ENCODE data around the gene RNF112.

Gene RNF112, protein sequence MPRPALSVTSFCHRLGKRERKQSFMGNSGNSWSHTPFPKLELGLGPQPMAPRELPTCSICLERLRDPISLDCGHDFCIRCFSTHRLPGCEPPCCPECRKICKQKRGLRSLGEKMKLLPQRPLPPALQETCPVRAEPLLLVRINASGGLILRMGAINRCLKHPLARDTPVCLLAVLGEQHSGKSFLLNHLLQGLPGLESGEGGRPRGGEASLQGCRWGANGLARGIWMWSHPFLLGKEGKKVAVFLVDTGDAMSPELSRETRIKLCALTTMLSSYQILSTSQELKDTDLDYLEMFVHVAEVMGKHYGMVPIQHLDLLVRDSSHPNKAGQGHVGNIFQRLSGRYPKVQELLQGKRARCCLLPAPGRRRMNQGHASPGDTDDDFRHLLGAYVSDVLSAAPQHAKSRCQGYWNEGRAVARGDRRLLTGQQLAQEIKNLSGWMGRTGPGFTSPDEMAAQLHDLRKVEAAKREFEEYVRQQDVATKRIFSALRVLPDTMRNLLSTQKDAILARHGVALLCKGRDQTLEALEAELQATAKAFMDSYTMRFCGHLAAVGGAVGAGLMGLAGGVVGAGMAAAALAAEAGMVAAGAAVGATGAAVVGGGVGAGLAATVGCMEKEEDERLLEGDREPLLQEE

DNA sequence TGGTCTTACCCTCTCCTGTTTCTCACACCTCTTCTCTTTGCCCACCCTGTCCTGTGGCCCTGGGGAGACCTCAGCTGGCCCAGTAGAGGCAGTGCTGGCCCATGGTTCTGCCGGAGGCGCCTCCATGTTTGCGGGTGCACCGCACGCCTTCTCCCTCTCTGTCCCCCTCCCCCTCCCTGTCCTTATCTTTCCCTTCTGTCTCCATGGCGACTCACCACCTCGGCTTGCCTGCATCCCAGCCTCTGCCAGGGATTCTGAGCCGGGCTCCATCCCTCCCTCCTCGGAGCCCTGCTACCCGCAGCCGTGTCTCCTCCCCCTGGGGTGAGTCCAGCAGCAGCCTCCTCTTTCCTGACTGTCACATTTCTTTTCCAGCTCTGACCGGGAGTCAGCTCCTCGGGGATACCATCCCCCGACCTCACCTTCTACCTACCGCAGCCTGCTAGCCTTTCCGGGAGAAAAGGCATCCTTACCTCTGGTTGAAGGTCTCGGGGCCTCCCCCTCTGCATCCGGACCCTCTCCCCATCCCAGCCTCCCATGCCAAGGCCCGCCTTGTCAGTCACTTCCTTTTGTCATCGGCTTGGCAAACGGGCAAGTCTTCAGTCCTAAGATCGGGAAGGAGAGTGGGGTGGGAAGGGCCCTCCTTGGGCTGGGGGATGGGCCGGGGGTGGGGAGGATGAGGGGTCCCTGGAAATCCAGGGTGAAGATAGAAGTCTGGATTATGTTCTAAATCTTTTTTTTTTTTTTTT is at the start of gene RNF112:
RNF112 (plus strand) TSS at position 358 of the 746 bp plus-strand sequence; CDS start at position 535, 177 bp downstream.
- no peak for DNase-seq

DNA sequence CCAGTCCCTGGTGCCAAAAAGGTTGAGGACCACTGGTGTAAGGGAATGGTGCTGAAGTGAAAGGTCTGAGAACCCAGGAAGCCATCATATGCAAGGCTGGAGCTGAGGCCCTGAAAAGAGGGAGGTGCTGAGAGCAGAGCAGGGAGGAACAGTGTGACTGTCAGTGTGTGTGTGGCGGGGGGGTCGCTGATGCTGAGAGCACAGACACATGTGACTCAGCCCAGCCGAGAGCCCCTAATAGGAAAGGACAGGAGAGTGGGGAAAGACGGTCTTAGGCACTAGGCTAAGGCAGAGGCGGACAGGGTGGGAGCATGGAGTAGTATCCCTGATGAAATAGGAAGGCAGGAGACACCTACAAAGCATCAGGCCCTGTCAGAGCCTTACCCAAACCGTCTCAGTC is 49.7 kb upstream of the RNF112 start:
- no peak for DNase-seq

DNA sequence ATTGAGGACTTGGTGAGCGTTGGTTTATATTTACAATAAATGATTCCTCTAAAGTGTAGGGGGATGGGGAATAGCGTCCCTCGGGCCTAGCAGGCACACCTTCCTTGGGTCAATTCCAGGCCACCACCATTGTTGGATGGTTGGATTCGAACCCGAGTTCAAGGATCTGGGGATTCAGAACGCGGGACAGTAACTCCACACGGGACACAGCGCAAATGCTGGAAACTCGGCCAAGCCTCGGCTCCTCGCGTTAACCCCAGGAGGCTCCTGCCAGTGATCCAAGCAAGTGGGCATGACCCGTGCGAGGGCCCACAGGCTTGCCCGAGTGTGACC is 49.1 kb upstream of the RNF112 start:
- DNase-seq, result no peak

DNA sequence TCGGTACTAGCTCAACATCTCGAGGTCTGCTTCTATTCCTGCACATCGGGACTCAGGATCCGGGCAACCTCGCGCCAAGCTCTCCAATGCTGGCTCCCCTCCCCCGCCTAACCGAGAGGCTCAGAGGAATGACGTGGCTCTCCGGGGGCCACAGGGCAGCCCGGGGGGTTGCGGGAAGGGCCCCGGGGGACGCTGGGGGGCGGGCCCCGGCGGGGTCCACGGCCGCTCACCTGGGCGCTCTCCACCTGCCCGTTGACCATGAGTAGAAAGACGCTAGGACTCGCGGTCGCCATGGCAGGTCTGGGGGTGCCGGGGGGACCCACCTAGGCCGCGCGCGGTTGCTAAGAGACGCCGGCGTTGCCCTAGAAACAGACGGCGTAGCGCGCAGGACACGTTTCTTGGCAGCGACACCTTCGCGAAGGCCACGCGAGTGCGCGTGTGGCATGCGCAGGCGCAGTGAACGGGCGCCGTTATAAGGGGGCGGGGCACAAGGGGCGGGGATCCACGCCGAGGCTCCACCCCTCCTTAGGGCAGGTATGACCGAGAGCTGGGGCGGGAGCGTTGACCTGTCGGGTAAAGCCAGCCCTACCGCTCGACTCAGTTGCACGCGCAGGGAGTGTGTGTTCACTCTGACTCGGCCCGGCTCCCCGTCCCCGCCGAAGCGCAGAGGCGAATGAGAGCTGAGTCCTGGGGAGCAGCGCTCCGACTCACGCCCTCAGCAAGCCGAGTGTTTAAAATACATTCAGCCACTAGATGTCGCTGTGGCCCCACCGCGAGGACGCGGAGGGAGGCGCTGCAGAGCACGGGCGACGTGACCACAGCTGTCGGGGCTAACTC is 48.5 kb upstream of the RNF112 start, which contains the start of gene B9D1:
B9D1 (minus strand) TSS at position 447 of the 837 bp plus-strand sequence; CDS start at position 293, 154 bp downstream.
- DNase-seq, result peak; percentile 89

DNA sequence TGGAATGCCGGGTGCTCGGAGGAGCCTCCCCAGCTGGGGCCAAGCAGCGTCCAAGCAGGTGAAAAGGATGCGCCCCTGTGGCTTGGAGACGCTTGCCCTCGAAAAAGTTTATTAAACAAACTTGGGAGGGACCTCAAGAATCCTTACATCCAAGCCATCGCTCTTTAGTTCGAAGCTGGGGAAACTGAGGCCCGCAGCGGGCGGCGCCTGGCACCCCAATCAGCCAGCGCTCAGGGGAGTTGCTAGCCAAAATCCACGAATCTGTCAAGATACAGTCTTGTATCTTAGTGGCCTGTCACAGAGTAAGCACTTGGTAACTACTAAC is 48.0 kb upstream of the RNF112 start:
- no peak for DNase-seq

DNA sequence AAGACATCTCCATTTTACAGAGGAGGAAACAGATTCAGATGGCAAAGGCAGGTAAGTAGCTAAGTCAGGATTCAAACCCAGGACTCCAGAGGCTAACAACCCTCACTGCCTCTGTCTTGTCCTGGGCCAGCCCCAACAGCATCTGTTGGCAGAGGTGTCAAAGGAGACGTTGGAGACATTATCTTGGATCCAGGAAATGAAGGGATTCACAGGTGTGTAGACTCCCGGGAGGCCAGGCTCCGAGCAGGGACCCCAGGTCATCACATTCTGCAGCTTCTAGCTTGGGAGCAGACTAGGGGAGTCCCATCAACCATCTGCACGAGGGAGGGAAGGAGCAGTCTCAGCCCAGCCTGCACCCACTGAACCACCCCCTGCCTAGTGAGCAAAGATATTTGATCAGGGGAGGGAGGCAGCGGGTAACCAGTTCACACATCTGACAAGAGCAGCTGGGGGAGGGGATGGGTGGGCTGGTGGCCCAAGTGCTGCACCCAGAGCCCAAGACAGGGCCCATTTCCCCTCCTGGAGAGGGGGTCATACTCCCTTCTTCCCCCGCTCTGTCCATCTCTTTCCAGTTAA is 47.5 kb upstream of the RNF112 start:
- no peak for DNase-seq

DNA sequence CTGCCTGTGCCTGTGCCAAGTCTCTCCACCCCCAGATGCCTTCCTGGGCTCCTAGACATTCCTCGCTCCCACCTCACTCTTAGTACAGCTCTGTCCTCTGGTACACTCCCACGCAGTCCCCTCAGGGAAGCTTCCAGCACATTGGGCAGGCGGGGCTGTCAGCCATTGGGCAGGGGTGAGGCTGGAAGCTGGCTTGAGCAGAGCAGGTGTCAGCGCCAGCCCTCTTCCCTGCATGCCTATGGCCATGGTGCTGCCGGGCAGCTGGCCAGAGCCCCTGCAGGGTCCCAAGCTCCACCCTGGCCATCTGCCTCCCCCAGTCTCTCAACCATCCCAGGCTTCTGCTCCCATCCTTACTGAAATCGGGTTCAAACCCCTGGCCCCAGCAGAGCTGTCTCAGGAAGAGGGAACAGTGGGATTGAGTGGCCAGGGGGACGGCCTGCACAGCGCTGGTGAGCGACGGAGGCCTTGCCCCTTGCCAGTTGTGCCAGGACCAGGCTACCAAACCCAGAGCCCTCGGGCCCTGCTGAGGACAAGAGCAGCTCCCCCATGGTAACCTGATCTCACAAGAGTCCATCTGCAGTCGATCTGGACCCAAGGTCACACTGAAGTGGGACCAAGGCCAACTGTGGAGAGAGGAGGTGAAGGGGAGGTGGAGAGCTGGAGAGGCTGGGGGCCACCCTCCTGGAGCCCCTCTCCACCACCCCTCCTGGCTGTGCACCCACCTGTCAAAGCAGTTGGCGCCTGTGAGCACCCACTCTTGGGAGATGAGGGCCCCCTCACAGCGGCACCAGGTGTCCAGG is 46.1 kb upstream of the RNF112 start:
- no peak for DNase-seq

DNA sequence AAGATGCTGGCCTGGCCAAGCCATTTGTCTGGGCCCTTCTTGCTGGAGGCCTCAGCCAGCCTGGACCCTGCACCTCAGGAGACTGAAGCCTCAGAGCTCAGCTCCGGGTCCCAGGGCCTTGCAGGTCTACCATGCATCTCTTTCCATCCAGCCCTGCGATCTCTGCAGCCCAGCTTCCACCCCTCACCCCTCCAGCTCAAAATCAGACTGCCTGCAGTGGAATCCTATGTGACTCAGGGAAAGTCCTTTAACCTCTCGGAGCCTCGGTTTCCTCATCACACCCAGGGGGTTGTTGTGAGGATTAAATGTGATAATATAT is 45.6 kb upstream of the RNF112 start:
- no peak for DNase-seq

DNA sequence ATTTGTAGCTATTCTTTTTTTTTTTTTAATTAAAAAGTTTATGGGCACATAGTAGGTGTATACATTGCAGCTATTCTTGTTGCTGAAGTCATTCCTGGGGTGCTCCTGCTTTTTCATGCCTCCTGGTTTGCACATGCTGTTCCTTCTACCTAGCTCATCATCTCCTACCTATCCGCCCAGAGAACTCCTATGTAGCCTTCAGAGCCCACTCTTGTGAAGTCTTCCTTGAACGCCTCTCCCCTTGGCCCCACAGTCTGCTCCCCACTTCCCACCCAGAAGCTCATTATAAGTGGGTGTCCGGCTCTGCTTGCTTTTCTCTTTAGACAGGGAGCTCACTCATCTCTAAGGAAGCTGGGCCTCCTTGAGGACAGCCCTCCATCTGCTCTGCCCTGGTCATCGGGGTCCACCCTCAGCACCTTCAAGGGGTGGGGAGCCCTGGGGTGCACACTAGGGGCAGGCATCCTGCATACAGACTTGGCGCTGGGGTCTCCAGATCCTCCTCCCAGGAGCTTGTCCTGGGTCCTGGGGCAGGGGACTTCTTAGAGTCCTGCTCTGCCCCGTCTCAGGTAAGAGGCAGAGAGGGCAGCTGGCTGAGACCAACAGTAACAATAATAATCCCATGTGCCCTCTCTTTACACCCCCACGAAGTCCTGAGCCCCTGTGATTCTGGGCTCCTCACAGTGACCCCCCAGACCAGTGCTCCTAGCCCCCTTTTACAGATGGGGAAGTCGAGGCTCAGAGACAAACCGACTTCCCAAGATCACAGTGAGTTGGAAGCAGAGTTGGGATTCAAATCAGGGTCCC is 45.0 kb upstream of the RNF112 start:
- DNase-seq, result no peak

DNA sequence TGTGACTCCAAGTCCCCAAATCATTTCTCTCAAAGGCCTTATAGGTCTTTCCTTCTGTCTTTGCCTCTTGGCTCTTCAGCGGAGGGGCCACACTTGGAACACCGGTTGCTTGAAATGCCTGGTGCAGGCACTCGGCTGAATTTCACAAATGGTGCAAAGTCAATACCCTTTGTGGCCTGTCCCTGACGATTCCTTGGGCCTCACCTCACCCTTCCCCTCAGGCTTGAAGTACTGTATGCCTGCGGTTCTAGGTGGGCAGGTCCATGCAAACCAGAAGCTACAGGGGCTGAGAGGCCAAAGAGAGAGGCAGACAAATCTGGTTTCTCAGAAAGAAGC is 44.4 kb upstream of the RNF112 start:
- DNase-seq, result no peak

DNA sequence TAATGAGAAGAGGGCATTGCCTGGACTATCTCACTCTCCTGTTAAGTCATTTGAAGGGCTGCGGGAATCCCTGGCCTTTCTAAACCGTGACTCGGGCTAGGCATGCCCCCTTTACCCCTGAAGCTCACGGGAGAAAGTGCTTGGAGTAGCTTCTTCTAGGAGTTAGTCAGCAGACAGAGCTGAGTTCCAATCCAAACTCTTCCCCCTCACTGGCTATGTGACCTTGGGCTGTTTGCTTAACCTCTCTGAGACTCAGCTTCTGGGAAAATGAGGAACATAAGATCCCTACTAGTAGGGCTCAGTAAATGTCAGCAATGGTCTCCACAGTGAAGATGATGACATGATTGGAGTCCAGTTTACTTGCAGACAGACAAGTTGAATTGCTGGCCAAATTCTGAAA is 42.8 kb upstream of the RNF112 start:
- DNase-seq, result no peak

DNA sequence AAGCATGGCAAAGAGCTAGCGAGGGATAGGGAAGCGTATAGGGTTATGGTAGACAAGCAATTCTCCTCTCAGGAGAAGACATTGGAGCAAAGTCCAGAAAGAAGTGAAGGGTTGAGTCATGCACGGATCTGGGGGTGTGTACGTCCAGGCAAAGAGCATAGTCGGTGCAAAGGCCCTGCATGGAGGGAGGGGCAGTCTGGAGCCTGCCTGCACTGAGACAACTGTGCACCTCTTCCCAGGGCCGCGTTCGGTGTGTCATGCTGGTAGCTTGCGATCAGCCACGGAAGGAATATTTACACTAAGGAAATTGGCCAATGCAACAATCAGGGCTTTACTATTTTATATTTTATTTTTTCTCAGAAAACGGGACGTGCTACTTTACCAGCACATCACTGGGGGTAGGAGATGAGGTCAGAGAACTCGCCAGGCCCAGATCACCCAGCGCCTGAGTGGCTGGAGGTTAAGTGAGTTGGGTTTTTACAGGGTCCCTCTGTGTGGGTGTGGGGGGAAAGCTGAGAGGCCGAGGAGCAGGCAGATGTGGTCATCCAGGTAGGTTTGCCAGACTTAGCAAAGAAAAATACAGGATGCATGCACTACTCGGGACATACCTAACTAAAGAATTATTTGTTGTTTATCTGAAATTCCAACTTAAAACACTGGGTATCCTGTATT is 41.8 kb upstream of the RNF112 start:
- DNase-seq, result no peak

DNA sequence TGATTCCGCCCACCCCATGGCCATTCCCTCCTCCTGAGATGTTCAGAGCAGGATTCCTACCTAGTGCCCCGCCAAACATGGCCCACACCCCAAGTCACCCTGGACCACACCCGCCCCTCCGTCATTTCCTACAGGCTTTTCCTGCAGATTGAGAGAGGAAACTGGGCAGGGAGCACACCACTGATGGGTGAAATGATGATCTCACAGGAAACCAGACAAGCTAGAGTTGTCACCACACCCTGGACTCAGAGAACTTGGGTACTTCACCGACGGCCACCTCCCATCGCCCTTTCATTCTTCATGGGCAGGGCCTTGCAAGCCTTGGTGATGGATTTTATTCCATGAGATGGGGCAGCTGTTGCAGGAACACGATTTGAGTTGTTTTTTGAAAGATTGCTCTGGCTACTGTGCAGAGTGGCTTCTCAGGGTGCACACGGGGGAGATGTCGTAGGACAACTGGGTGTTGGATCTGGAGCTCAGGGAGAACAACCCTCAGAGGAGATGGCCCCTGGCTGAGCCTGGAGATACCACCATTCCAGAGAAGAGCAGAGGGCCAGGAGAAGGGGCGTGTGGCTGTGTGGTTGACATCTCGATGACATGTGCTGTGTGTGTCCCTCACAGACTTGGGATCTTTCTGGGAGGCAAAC is 41.1 kb upstream of the RNF112 start:
- no peak for DNase-seq

DNA sequence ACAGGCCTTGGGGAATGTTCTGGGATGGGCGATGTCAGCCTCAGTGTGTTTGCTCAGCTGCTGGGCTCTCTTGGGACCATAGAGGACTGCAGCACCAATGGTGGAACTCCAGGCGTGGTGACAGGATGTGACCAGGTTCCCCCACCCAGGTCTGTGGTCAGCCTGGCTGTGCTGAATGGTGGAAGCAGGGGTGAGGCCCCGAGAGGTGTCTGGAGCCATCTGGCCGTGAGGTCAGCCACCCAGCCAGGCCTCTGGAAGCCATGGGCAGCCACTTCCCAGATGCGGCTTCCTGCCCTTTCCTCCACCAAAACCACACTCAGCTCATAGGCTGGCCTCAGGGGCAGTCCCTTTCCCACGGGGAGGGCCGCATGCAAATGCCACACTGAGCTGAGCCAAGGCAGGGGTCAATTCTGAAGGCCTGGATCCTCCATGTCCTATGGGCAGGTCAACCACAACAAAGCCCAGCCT is 40.5 kb upstream of the RNF112 start:
- DNase-seq, result no peak

DNA sequence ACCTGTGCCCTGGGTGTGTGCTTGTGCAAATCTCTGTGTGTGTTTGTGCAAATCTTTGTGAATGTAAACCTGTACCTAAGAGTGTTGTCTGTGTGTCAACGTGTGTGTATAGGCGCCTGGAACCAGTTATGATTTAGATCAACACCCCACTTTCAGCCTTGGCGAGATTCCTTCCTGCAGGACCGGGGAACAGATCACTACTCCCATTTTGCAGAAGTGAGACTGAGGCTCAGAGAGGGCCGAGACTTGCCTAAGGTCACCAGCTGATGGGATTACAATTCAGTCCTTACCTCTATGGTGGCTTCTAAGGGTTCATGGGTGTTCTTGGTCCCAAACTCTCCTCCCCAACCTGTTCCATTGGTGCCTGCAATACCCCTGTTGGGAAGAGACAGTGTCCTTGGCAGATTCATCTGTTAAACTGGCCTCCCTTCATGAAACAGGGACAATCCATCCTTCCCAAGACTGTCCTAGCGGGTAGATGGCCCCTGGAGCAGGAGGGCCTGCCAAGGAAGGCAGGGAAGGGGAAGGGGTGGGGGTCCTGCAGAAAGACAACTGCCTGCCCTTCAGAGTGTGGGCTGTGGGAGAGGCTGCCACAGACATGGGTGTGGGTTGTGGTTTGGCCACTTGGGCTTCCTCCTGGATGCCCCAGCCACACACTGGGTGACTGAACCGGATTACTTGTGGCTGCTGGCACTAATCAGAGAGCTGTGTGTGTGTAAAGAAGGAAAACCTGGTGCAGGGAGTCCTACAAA is 39.6 kb upstream of the RNF112 start:
- DNase-seq, result no peak

DNA sequence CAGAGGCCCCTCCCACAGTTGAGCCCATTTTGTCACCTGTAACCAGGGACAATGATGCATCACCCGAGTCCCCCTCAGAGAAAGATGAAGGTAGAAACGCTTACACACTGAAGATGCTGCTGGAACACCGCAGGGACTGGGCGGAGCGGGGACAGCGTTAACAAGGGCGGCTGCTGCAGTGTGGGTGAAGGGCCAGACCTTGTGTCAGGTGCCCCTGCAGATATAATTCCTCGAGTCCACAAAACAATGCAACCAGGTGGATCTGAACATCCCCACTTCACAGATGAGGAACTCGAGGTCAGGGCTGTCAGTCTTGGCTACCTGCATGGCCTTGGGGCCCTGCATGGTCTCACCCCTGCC is 39.0 kb upstream of the RNF112 start:
- DNase-seq, result no peak

DNA sequence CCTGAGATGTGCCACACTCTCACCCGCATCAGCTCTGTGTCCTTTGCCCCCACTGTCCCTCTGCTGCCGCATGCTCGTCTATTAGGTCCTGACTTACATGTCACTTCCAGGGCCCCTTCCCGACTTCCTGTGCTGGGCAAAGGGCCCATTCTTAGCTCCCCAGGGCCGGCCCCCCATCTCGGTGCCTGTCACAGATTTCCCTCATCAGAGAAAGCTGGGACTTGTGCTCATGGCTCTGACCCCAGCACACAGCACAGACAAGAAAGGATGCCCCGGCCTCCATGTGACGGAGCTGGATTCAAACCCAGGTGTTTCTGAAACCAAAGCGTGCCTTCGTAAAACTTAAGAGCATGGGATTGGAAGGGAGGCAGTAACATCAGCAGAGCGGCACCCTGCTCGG is 38.6 kb upstream of the RNF112 start:
- DNase-seq, result no peak

DNA sequence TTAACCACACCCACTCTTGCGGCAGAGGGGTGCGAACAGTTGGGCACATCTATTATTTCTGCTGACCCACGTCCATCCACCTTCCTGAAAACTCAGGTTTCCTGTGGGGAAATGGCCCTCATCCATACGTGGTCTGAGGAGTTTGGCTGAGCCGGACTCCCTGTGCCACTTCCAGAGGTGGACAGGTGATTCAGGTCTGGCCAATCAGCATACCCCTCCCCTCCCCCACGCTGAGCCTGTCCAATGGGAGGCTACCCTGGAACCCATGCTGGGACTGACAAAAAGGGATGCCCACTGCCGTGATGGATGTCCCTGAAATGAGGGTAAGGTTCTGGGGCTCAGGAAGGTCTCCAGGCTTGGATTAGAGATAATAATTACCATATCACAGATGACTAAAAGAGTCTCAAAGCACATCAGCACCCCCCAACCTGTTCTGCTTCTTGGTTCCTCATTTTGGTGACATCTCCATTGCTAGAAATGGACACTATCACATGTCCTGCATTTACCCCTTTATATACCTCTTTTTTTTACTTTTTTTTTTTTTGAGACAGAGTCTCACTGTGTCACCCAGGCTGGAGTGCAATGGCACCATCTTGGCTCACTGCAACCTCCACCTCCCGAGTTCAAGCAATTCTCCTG is 38.0 kb upstream of the RNF112 start:
- DNase-seq, result no peak

DNA sequence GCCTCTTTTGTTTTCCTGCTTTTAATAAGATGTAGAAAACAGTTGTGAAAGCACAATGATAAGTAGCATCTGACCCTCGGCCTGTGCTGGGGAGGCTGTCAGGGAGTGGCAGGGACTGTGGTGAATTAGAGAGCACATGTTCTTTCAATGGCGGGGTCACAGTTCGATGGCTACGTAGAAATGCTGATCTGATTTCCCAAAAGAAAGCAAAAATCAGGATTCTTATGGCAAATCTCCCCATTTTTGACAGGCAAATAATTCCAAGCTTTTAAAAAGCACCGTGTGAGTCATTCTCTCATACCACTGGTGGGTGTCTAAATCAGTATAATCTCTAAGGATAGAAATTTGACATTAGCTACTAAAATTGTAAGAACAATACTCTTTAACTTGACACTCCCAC is 36.9 kb upstream of the RNF112 start:
- DNase-seq, result no peak

Measured in stimulated activated CD4-positive, alpha-beta T cell treated with anti-CD3 and anti-CD28 coated beads, Interleukin-15, amount 100 ng/mL, for 24 hours (primary cell).